ENCODE measurements around the gene EML5. TPM values are rescaled to one million over a fixed set of nuclear protein-coding genes. Genes with fewer than 3 reads are reported as not detected.

Gene EML5
- total RNA-seq, 1 experiment from 2014 or later: 1.3 TPM

- no peak for DNase-seq (ENCODE audit: low read depth)
- in situ Hi-C loops (cut with HindIII; ENCODE audit: low pct_unique_long_range_greater_than_20kb, low sequenced_read_pairs): no loop called here
Measured at GRCh38 chr14:88749139-88749538, 43.6 kb downstream of the EML5 start.

- DNase-seq (ENCODE audit: low read depth): no peak
- in situ Hi-C loops (cut with HindIII; ENCODE audit: low pct_unique_long_range_greater_than_20kb, low sequenced_read_pairs): no loop called here
Measured at GRCh38 chr14:88748288-88748687, 44.5 kb downstream of the EML5 start.

GRCh38 chr14:88746052-88746451, 46.7 kb downstream of the EML5 start:
- in situ Hi-C loops (cut with HindIII; ENCODE audit: low pct_unique_long_range_greater_than_20kb, low sequenced_read_pairs): no loop called here
- no peak for DNase-seq (ENCODE audit: low read depth)

GRCh38 chr14:88737245-88737644, 55.5 kb downstream of the EML5 start:
- in situ Hi-C loops (cut with HindIII; ENCODE audit: low pct_unique_long_range_greater_than_20kb, low sequenced_read_pairs): no loop called here
- no peak for DNase-seq (ENCODE audit: low read depth)

- DNase-seq (ENCODE audit: low read depth): no peak
Measured at GRCh38 chr14:88733121-88733520, 59.6 kb downstream of the EML5 start.

GRCh38 chr14:88729159-88729558, 63.6 kb downstream of the EML5 start:
- in situ Hi-C loops (cut with HindIII; ENCODE audit: low pct_unique_long_range_greater_than_20kb, low sequenced_read_pairs): no loop called here
- DNase-seq (ENCODE audit: low read depth): no peak

More at GRCh38 chr14:88733121-88733520, 59.6 kb downstream of the EML5 start:
- in situ Hi-C loops (cut with HindIII; ENCODE audit: low pct_unique_long_range_greater_than_20kb, low sequenced_read_pairs): no loop called here

- no peak for DNase-seq (ENCODE audit: low read depth)
- in situ Hi-C loops (cut with HindIII; ENCODE audit: low pct_unique_long_range_greater_than_20kb, low sequenced_read_pairs): no loop called here
Measured at GRCh38 chr14:88727057-88727456, 65.7 kb downstream of the EML5 start.

GRCh38 chr14:88710709-88711108, 82.0 kb downstream of the EML5 start:
- in situ Hi-C loops (cut with HindIII; ENCODE audit: low pct_unique_long_range_greater_than_20kb, low sequenced_read_pairs): no loop called here
- no peak for DNase-seq (ENCODE audit: low read depth)

- no peak for DNase-seq (ENCODE audit: low read depth)
- in situ Hi-C loops (cut with HindIII; ENCODE audit: low pct_unique_long_range_greater_than_20kb, low sequenced_read_pairs): no loop called here
Measured at GRCh38 chr14:88707088-88707487, 85.7 kb downstream of the EML5 start.

GRCh38 chr14:88706425-88706824, 86.3 kb downstream of the EML5 start:
- DNase-seq (ENCODE audit: low read depth): no peak
- in situ Hi-C loops (cut with HindIII; ENCODE audit: low pct_unique_long_range_greater_than_20kb, low sequenced_read_pairs): no loop called here

- no peak for DNase-seq (ENCODE audit: low read depth)
- in situ Hi-C loops (cut with HindIII; ENCODE audit: low pct_unique_long_range_greater_than_20kb, low sequenced_read_pairs): no loop called here
Measured at GRCh38 chr14:88698651-88699050, 94.1 kb downstream of the EML5 start.

- no peak for DNase-seq (ENCODE audit: low read depth)
- in situ Hi-C loops (cut with HindIII; ENCODE audit: low pct_unique_long_range_greater_than_20kb, low sequenced_read_pairs): no loop called here
Measured at GRCh38 chr14:88695870-88696269, 96.9 kb downstream of the EML5 start.

- in situ Hi-C loops (cut with HindIII; ENCODE audit: low pct_unique_long_range_greater_than_20kb, low sequenced_read_pairs): no loop called here
- no peak for DNase-seq (ENCODE audit: low read depth)
Measured at GRCh38 chr14:88688386-88688785, 104.4 kb downstream of the EML5 start.

- no peak for DNase-seq (ENCODE audit: low read depth)
- in situ Hi-C loops (cut with HindIII; ENCODE audit: low pct_unique_long_range_greater_than_20kb, low sequenced_read_pairs): no loop called here
Measured at GRCh38 chr14:88683119-88683518, 109.6 kb downstream of the EML5 start.

GRCh38 chr14:88682495-88683114, 110.1 kb downstream of the EML5 start:
- in situ Hi-C loops (cut with HindIII; ENCODE audit: low pct_unique_long_range_greater_than_20kb, low sequenced_read_pairs): no loop called here

GRCh38 chr14:88681755-88682494, 110.8 kb downstream of the EML5 start:
- in situ Hi-C loops (cut with HindIII; ENCODE audit: low pct_unique_long_range_greater_than_20kb, low sequenced_read_pairs): no loop called here
- no peak for DNase-seq (ENCODE audit: low read depth)

More at GRCh38 chr14:88682495-88683114, 110.1 kb downstream of the EML5 start:
- DNase-seq (ENCODE audit: low read depth): no peak

GRCh38 chr14:88669346-88669745, 123.4 kb downstream of the EML5 start:
- DNase-seq (ENCODE audit: low read depth): no peak
- in situ Hi-C loops (cut with HindIII; ENCODE audit: low pct_unique_long_range_greater_than_20kb, low sequenced_read_pairs): no loop called here

- no peak for DNase-seq (ENCODE audit: low read depth)
- in situ Hi-C loops (cut with HindIII; ENCODE audit: low pct_unique_long_range_greater_than_20kb, low sequenced_read_pairs): no loop called here
Measured at GRCh38 chr14:88668448-88669116, 124.2 kb downstream of the EML5 start.

- in situ Hi-C loops (cut with HindIII; ENCODE audit: low pct_unique_long_range_greater_than_20kb, low sequenced_read_pairs): no loop called here
- DNase-seq (ENCODE audit: low read depth): peak; percentile 51
Measured at GRCh38 chr14:88667555-88668273, 125.0 kb downstream of the EML5 start.
